Ovary (tissue), 9 donors: ENCODE data around the gene NR0B2. TPM values are rescaled to one million over a fixed set of nuclear protein-coding genes. Genes with fewer than 3 reads are reported as not detected.
A peak's percentile ranks its signal among the peaks of the same experiment; 100 is the strongest.

Experiments used
- DNase-seq, 5 donors: peaks; one replicate each; pipeline ENCODE4 v3.0.0-alpha.2; 2019 to 2020
- H3K27ac ChIP-seq, 2 donors: fragments of 200-600 bp; one replicate each; pipeline versions ENCODE4 v1.5.1 to v1.8.0; 2019 to 2022
- H3K27me3 ChIP-seq: fragments of 200-600 bp; one replicate; pipeline ENCODE4 v1.8.0; 2022
- H3K36me3 ChIP-seq: fragments of 200-600 bp; sonication (generic); one replicate; pipeline ENCODE4 v1.5.1; 2019
- H3K4me1 ChIP-seq: one replicate; pipeline ENCODE4 v1.8.1; 2013; ENCODE audit warnings: mild to moderate bottlenecking, moderate library complexity; ENCODE audit not compliant: insufficient read depth
- H3K4me3 ChIP-seq: fragments of 200-600 bp; sonication (generic); one replicate; pipeline ENCODE4 v1.5.1; 2017
- H3K9me3 ChIP-seq, 2 donors: fragments of 200-600 bp in 1 of 2; sonication (generic) in 1 of 2; one replicate each; pipeline versions ENCODE4 v1.5.1 to v1.8.1; 2013 to 2019; ENCODE audit warnings: mild to moderate bottlenecking in 1 of 2, moderate library complexity in 1 of 2
- CTCF ChIP-seq, 3 donors: fragments of 450-650 bp in 2 of 3; fragments of 200-600 bp in 1 of 3; IDR thresholded peaks; one replicate each; pipeline versions ENCODE4 v1.5.1 to v1.8.0; 2016 to 2022; ENCODE audit warnings: antibody characterized with exemption in 3 of 3, mild to moderate bottlenecking in 1 of 3
- EP300 ChIP-seq: sonication (generic); formaldehyde crosslinking; IDR thresholded peaks from one replicate; pipeline ENCODE4 v1.6.1; 2017; ENCODE audit warnings: antibody characterized with exemption
- POLR2A ChIP-seq: fragments of 450-650 bp; IDR thresholded peaks from one replicate; pipeline ENCODE4 v1.6.1; 2017; ENCODE audit warnings: antibody characterized with exemption, mild to moderate bottlenecking, moderate library complexity
- WGBS, 3 donors: extraction: QIAGEN DNeasy Blood & Tissue Kit in 1 of 3; methylation state at CpG; one replicate each; pipeline versions ENCODE4 v1.1.5 to v1.1.7; 2013 to 2017; 5-methylcytosine and 5-hydroxymethylcytosine counted together
- intact Hi-C, 4 donors: fragments of 100-400 bp; cut with DNase I; formaldehyde crosslinking; loops; one replicate each; pipeline versions ENCODE4 v1.11.0 to v1.15.1; 2022 to 2023
- polyA plus RNA-seq, 2 donors: library from polyadenylated mRNA; stranded (reverse); fragments of 200-250 nt in 1 of 2; fragments of 350-450 nt in 1 of 2; fragmentation: Illumina TruSeq in 1 of 2; extraction: RNeasy Lipid Tissue Mini Kit (QIAGEN cat#74804) in 1 of 2; gene quantifications; one replicate each; pipeline ENCODE4 v1.2.3, GENCODE V29; 2013 to 2014
- total RNA-seq, 7 donors: library from RNA; depleted of rRNA in 2 of 7; stranded (reverse); fragments of >200 nt in 2 of 7; fragmentation: NEBNext Ultra II Directional in 3 of 7; extraction: Animal tissue kit (Norgen Biotek cat#: 25700) in 3 of 7; gene quantifications; one replicate each; pipeline versions ENCODE4 v1.1.0 to v1.2.4, GENCODE V29; 2016 to 2023
- donor health status: DM: no; HTN: no; CAD: no; lungs with moderate emphysema.
- donor health status: DM: no; HTN: no; CAD: no.
- donor health status: Bipolar disorder and iron deficiency.
- donor health status: DM: yes; HTN: yes; CAD: no.
- donor health status: DM: no; HTN: no; CAD: no.
- donor health status: DM: yes; HTN: yes; CAD: no.

NR0B2 gene
- total and polyA plus RNA-seq, 9 donors = 0.18 TPM; not detected in 7

GRCh38 chr1:26936823-26937222 is 23.0 kb upstream of the NR0B2 start:
- 83 to 86% (median 83%) methylated on average over 6 of the region's 6 CpGs for WGBS, 3 donors
- Histone ChIP-seq H3K9me3 (no peaks in the 10 kb centered on the region), H3K27ac (no peak overlapping the region), H3K36me3 (no peaks in the 10 kb centered on the region), H3K4me3 (no peak overlapping the region), H3K4me1 (peaks cover 5% of the 10 kb centered on the region), H3K27me3 (no peaks in the 10 kb centered on the region)
- intact Hi-C loops = no loop called here
- DNase-seq = no peak
- TF ChIP-seq POLR2A = no peak
- TF ChIP-seq EP300 = no peak
- TF ChIP-seq CTCF (IDR thresholded peaks at IDR 0.05) = no peak

GRCh38 chr1:26932531-26932930 is 18.8 kb upstream of the NR0B2 start:
- H3K36me3 ChIP-seq = no peaks in the 10 kb centered on the region
- H3K4me1 ChIP-seq = no peaks in the 10 kb centered on the region

GRCh38 chr1:26923711-26924110 is 9.9 kb upstream of the NR0B2 start:
- Histone ChIP-seq H3K4me3 (no peak overlapping the region), H3K9me3 (no peaks in the 10 kb centered on the region), H3K4me1 (peaks cover 3% of the 10 kb centered on the region), H3K36me3 (no peaks in the 10 kb centered on the region), H3K27me3 (no peaks in the 10 kb centered on the region), H3K27ac (no peak overlapping the region)
- WGBS, 3 donors = 89 to 93% (median 93%) methylated on average over 3 of the region's 3 CpGs
- TF ChIP-seq EP300 (no peak), CTCF (IDR thresholded peaks at IDR 0.05) (no peak), POLR2A (no peak)
- no peak for DNase-seq
- intact Hi-C loops = no loop called here

More at GRCh38 chr1:26932531-26932930, 18.8 kb upstream of the NR0B2 start:
- H3K27me3 ChIP-seq = no peaks in the 10 kb centered on the region
- H3K9me3 ChIP-seq = no peaks in the 10 kb centered on the region
- no peak for DNase-seq
- H3K4me3 ChIP-seq = no peak overlapping the region
- no peak overlapping the region for H3K27ac ChIP-seq
- 80 to 89% (median 85%) methylated on average over 3 of the region's 3 CpGs for WGBS, 3 donors
- TF ChIP-seq EP300 (no peak), CTCF (IDR thresholded peaks at IDR 0.05) (no peak), POLR2A (no peak)
- intact Hi-C loops = no loop called here

- no peaks in the 10 kb centered on the region for H3K36me3 ChIP-seq
- H3K4me1 ChIP-seq = peaks cover 3% of the 10 kb centered on the region
- intact Hi-C loops = no loop called here
- TF ChIP-seq CTCF (IDR thresholded peaks at IDR 0.05) (no peak), EP300 (no peak)
- no peak overlapping the region for H3K4me3 ChIP-seq
- no peaks in the 10 kb centered on the region for H3K27me3 ChIP-seq
- H3K27ac ChIP-seq = no peak overlapping the region
- no peaks in the 10 kb centered on the region for H3K9me3 ChIP-seq
- no peak for DNase-seq
- WGBS, 3 donors = 87 to 89% (median 88%) methylated on average over 3 of the region's 3 CpGs
Measured at GRCh38 chr1:26922901-26923300, 9.1 kb upstream of the NR0B2 start.

- H3K27me3 ChIP-seq = no peaks in the 10 kb centered on the region
- H3K9me3 ChIP-seq = no peaks in the 10 kb centered on the region
- WGBS, 3 donors = 6 to 19% (median 9%) methylated on average over 6 of the region's 6 CpGs
- TF ChIP-seq POLR2A = no peak
- TF ChIP-seq EP300 = no peak
- no peak for TF ChIP-seq CTCF (IDR thresholded peaks at IDR 0.05)
- peak overlapping the region in 1 of 2 donors; percentile 81 for H3K27ac ChIP-seq
- DNase-seq = no peak
- peak overlapping the region; percentile 100 for H3K4me3 ChIP-seq
- intact Hi-C loops = no loop called here
- H3K36me3 ChIP-seq = no peaks in the 10 kb centered on the region
- H3K4me1 ChIP-seq = peaks cover 3% of the 10 kb centered on the region
Measured at GRCh38 chr1:26922431-26922729, 8.6 kb upstream of the NR0B2 start.
